ENCODE results near the gene SLC16A9.

GRCh38 chr10:59688921-59689351 is 20.7 kb downstream of the SLC16A9 start:
- TF ChIP-seq, protein P1, sequence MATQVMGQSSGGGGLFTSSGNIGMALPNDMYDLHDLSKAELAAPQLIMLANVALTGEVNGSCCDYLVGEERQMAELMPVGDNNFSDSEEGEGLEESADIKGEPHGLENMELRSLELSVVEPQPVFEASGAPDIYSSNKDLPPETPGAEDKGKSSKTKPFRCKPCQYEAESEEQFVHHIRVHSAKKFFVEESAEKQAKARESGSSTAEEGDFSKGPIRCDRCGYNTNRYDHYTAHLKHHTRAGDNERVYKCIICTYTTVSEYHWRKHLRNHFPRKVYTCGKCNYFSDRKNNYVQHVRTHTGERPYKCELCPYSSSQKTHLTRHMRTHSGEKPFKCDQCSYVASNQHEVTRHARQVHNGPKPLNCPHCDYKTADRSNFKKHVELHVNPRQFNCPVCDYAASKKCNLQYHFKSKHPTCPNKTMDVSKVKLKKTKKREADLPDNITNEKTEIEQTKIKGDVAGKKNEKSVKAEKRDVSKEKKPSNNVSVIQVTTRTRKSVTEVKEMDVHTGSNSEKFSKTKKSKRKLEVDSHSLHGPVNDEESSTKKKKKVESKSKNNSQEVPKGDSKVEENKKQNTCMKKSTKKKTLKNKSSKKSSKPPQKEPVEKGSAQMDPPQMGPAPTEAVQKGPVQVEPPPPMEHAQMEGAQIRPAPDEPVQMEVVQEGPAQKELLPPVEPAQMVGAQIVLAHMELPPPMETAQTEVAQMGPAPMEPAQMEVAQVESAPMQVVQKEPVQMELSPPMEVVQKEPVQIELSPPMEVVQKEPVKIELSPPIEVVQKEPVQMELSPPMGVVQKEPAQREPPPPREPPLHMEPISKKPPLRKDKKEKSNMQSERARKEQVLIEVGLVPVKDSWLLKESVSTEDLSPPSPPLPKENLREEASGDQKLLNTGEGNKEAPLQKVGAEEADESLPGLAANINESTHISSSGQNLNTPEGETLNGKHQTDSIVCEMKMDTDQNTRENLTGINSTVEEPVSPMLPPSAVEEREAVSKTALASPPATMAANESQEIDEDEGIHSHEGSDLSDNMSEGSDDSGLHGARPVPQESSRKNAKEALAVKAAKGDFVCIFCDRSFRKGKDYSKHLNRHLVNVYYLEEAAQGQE (tag by site-specific recombination; IDR thresholded peaks at IDR 0.05): no peak
- TF ChIP-seq ZNF211 (tag by site-specific recombination; IDR thresholded peaks at IDR 0.05; ENCODE audit: low read depth) (no peak), CTCF (tag by site-specific recombination; IDR thresholded peaks at IDR 0.05) (no peak), ZNF776 (tag by site-specific recombination; IDR thresholded peaks at IDR 0.05; ENCODE audit: borderline replicate concordance) (no peak), TSHZ1 (tag by site-specific recombination; IDR thresholded peaks at IDR 0.05; ENCODE audit: borderline replicate concordance) (no peak), ZNF335 (tag by site-specific recombination; conservative IDR thresholded peaks at IDR 0.05) (no peak), REPIN1 (tag by site-specific recombination; IDR thresholded peaks at IDR 0.05; ENCODE audit: low read depth) (no peak), ZNF174 (tag by site-specific recombination; IDR thresholded peaks at IDR 0.05) (no peak), ZNF184 (tag by site-specific recombination; IDR thresholded peaks at IDR 0.05) (no peak), TRIM28 (IDR thresholded peaks at IDR 0.05; ENCODE audit: borderline replicate concordance, low read length) (no peak), ZNF350 (tag by site-specific recombination; IDR thresholded peaks at IDR 0.05) (no peak), ZNF121 (tag by site-specific recombination; IDR thresholded peaks at IDR 0.05) (no peak)
